B cell (primary cell): ENCODE results near the gene ITGA6. TPM values are rescaled to one million over a fixed set of nuclear protein-coding genes. Genes with fewer than 3 reads are reported as not detected.

Experiments
- ATAC-seq: fragments of 200-7000 bp; cut with Tn5 transposase; one replicate; pipeline ENCODE4 v1.10.0; 2021; ENCODE audit warnings: low read depth, mild to moderate bottlenecking, moderate number of reproducible peaks, moderate library complexity
- CTCF ChIA-PET: fragments of 350-600 bp; sonication (Branson Sonifier 250); formaldehyde crosslinking; loops from one replicate; lab custom pipeline; 2021; ENCODE audit warnings: antibody characterized with exemption, inconsistent platforms; lab: Charles Lee
- POLR2A ChIA-PET: fragments of 350-600 bp; sonication (Branson Sonifier 250); formaldehyde crosslinking; loops from one replicate; lab custom pipeline; 2021; ENCODE audit warnings: antibody characterized with exemption; lab: Charles Lee
- DNase-seq: peaks from one replicate; pipeline ENCODE4 v3.0.0; 2013
- H2AFZ ChIP-seq: 2 replicates; pipeline ENCODE4 v1.6.1; 2012; ENCODE audit warnings: mild to moderate bottlenecking, low read depth, low read length; ENCODE audit not compliant: insufficient read depth, poor library complexity, severe bottlenecking
- H3K27ac ChIP-seq, 2 donors: 1 replicate in 1 of 2; 2 replicates in 1 of 2; pipeline ENCODE4 v1.5.1; 2012 to 2013; ENCODE audit warnings: low read length in 2 of 2, mild to moderate bottlenecking in 2 of 2, moderate library complexity in 1 of 2
- H3K27me3 ChIP-seq, 4 experiments: fragments of 200-600 bp in 1 of 4; sonication (generic) in 1 of 4; replicated peaks in 1 of 4; 1 replicate in 2 of 4; 2 replicates in 2 of 4; pipeline versions ENCODE4 v1.6.1 to v1.7.0; 2013 to 2016; ENCODE audit warnings: low read length in 3 of 4, mild to moderate bottlenecking in 2 of 4, mixed read lengths in 1 of 4, moderate library complexity in 1 of 4; ENCODE audit not compliant: insufficient read depth in 4 of 4, control insufficient read depth in 3 of 4; ENCODE audit errors: control extremely low read depth in 1 of 4
- H3K36me3 ChIP-seq, 2 experiments: replicated peaks in 1 of 2; 1 replicate in 1 of 2; 2 replicates in 1 of 2; pipeline versions ENCODE4 v1.6.1 to v1.7.1; 2013; ENCODE audit warnings: low read length in 1 of 2; ENCODE audit not compliant: insufficient read depth in 2 of 2, control insufficient read depth in 1 of 2; ENCODE audit errors: control extremely low read depth in 1 of 2, extremely low read depth in 1 of 2
- H3K4me1 ChIP-seq, 2 donors: fragments of 200-600 bp in 1 of 2; sonication (generic) in 1 of 2; 1 replicate in 1 of 2; 2 replicates in 1 of 2; pipeline versions ENCODE4 v1.5.1 to v1.6.1; 2013 to 2017; ENCODE audit warnings: low read length in 2 of 2; ENCODE audit not compliant: control insufficient read depth in 2 of 2, insufficient read depth in 2 of 2
- H3K4me2 ChIP-seq: replicated peaks from 2 replicates; pipeline ENCODE3; 2012; ENCODE audit warnings: mild to moderate bottlenecking, low read depth, low read length; ENCODE audit not compliant: poor library complexity, severe bottlenecking
- H3K4me3 ChIP-seq, 5 experiments: fragments of 200-600 bp in 1 of 5; sonication (generic) in 1 of 5; 1 replicate in 3 of 5; 2 replicates in 2 of 5; pipeline versions ENCODE4 v1.5.1 to v1.7.0; 2011 to 2016; ENCODE audit warnings: low read length in 4 of 5, mild to moderate bottlenecking in 4 of 5, low read depth in 2 of 5, control low read depth in 1 of 5, moderate library complexity in 1 of 5; ENCODE audit not compliant: insufficient read depth in 1 of 5; ENCODE audit errors: control extremely low read depth in 1 of 5, extremely low read depth in 1 of 5
- H3K79me2 ChIP-seq: fragments of 200-600 bp; sonication (generic); one replicate; pipeline ENCODE4 v1.6.0; 2016; ENCODE audit warnings: low read length; ENCODE audit not compliant: control insufficient read depth, insufficient read depth
- H3K9ac ChIP-seq: fragments of 200-600 bp; sonication (generic); 2 replicates; pipeline ENCODE4 v1.6.1; 2017; ENCODE audit warnings: mild to moderate bottlenecking, low read length, moderate library complexity
- H3K9me3 ChIP-seq, 3 donors: one replicate each; pipeline versions ENCODE4 v1.6.1 to v1.7.1; 2013; ENCODE audit warnings: low read length in 2 of 3; ENCODE audit not compliant: control insufficient read depth in 2 of 3, insufficient read depth in 1 of 3; ENCODE audit errors: control extremely low read depth in 1 of 3
- H4K20me1 ChIP-seq: 2 replicates; pipeline ENCODE4 v1.6.0; 2012; ENCODE audit warnings: mild to moderate bottlenecking, low read length; ENCODE audit not compliant: insufficient read depth, control insufficient read depth, poor library complexity, severe bottlenecking
- H3K27ac Mint-ChIP-seq: one replicate; pipeline ENCODE4 v1.8.0; 2021; ENCODE audit warnings: mixed read lengths
- H3K27me3 Mint-ChIP-seq: one replicate; pipeline ENCODE4 v1.8.0; 2021; ENCODE audit warnings: mixed read lengths
- H3K4me1 Mint-ChIP-seq: one replicate; pipeline ENCODE4 v1.8.0; 2021; ENCODE audit warnings: mixed read lengths
- H3K4me3 Mint-ChIP-seq: one replicate; pipeline ENCODE4 v1.8.0; 2021; ENCODE audit warnings: mixed read lengths
- H3K9me3 Mint-ChIP-seq: one replicate; pipeline ENCODE4 v1.8.0; 2022; ENCODE audit warnings: mixed read lengths; ENCODE audit not compliant: insufficient read depth
- EZH2 ChIP-seq: IDR thresholded peaks from 2 replicates; pipeline ENCODE4 v1.6.1; 2012; ENCODE audit warnings: borderline replicate concordance, low read depth, mild to moderate bottlenecking, moderate library complexity, low read length; ENCODE audit not compliant: insufficient read depth, poor library complexity, severe bottlenecking
- WGBS: methylation state at CpG from one replicate; pipeline ENCODE4 v1.1.5; 2013; ENCODE audit warnings: missing lambda C conversion rate; ENCODE audit not compliant: insufficient coverage; 5-methylcytosine and 5-hydroxymethylcytosine counted together
- intact Hi-C: fragments of 100-400 bp; cut with micrococcal nuclease; formaldehyde crosslinking; loops from one replicate; pipeline ENCODE4 v1.10.0; 2022
- polyA plus RNA-seq: library from polyadenylated mRNA; depleted of rRNA; stranded (reverse); fragments of >200 nt; gene quantifications from 2 replicates; pipeline ENCODE4 v1.2.3, GENCODE V29; 2012
- total RNA-seq, 2 donors: library from RNA; stranded (reverse); fragments of 120-200 nt in 1 of 2; gene quantifications; 1 replicate in 1 of 2; 2 replicates in 1 of 2; pipeline versions ENCODE4 v1.2.3 to v1.2.4, GENCODE V29; 2013 to 2022
- TF ChIP-seq, protein P1 (sequence below): fragments of 200-600 bp; IDR thresholded peaks from one replicate; pipeline ENCODE4 v1.8.0; 2022; ENCODE audit warnings: antibody characterized with exemption, mild to moderate bottlenecking

Gene ITGA6
- total and polyA plus RNA-seq, 2 donors (not counting 1 experiment from before 2014, with no cell fraction given), result 0.17 to 0.98 TPM

DNA sequence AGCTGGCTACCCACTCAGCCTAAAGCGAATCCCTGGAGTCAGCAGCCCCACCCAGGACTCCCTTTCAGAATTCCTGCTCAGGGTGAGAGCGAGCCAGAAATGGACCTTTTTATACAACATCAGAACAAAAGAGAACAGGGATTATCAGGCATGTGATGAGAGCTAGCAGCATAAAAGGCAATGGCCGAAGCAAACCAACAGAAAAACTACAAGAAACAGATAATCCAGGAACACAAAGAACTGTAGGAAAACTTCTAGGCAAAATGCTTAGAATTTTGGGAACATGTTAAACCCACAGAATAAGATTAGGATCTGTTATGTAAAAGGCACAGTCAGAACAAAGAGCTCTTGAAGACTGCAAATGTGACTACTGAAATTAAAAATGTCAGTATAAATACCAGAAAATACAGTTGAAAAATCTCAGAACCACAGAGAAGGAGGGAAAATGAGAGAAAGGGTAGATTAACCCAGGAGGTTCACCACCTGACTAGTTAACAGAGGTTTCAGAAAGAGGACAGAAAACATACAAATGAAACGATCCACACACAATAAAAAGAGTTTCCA, 31.3 kb downstream of the ITGA6 start:
- H3K27me3 ChIP-seq, result peaks cover 0 to 4% (median 0%) of the 10 kb centered on the region in 4 experiments
- H3K4me3 ChIP-seq, result no peak overlapping the region
- CTCF ChIA-PET, result interaction anchor here (0.7 kb wide), 1 partner anchor 431 kb away, joined by 5 read pairs; no protein-coding TSS in a partner anchor
- no peak overlapping the region for H3K27ac ChIP-seq
- H2AFZ ChIP-seq, result no peak overlapping the region
- Mint-ChIP-seq H3K4me1 (peaks cover 36% of the 10 kb centered on the region), H3K27me3 (peaks cover 7% of the 10 kb centered on the region), H3K4me3 (no peak overlapping the region), H3K9me3 (no peaks in the 10 kb centered on the region), H3K27ac (no peak overlapping the region)
- TF ChIP-seq EZH2, result no peak
- TF ChIP-seq, protein P1, sequence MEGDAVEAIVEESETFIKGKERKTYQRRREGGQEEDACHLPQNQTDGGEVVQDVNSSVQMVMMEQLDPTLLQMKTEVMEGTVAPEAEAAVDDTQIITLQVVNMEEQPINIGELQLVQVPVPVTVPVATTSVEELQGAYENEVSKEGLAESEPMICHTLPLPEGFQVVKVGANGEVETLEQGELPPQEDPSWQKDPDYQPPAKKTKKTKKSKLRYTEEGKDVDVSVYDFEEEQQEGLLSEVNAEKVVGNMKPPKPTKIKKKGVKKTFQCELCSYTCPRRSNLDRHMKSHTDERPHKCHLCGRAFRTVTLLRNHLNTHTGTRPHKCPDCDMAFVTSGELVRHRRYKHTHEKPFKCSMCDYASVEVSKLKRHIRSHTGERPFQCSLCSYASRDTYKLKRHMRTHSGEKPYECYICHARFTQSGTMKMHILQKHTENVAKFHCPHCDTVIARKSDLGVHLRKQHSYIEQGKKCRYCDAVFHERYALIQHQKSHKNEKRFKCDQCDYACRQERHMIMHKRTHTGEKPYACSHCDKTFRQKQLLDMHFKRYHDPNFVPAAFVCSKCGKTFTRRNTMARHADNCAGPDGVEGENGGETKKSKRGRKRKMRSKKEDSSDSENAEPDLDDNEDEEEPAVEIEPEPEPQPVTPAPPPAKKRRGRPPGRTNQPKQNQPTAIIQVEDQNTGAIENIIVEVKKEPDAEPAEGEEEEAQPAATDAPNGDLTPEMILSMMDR, result no peak
- no peaks in the 10 kb centered on the region for H3K36me3 ChIP-seq
- H4K20me1 ChIP-seq, result no peaks in the 10 kb centered on the region
- intact Hi-C loops, result no loop called here
- no peak overlapping the region for H3K9ac ChIP-seq
- H3K79me2 ChIP-seq, result no peaks in the 10 kb centered on the region
- no peak for DNase-seq
- POLR2A ChIA-PET, result no interaction called here
- H3K4me2 ChIP-seq, result no peak overlapping the region
- H3K4me1 ChIP-seq, result peaks cover 22 to 25% of the 10 kb centered on the region in 2 donors
- H3K9me3 ChIP-seq, result no peaks in the 10 kb centered on the region
- ATAC-seq, result no peak
- WGBS, result no CpG with 5 or more reads among the region's 4 CpGs

DNA sequence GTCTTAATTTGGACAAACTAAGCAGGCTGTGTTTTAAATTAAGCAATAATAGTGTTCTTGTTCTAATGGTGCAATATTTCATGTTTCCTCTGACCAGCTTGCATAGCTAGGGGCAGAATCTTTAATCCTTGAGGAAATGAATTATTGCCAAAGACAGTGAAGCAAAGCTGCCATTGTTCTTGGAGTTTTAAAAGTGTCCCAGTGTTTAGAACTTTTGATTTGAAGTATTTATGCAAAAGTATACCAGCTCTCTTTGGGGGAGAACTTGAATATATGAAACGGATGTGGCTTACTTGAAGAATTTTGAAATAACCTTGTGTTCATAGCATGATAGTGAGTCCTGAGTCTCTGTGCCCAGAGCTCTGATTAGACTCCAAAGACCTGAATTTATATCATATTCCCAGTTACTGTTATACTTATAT, 33.4 kb downstream of the ITGA6 start:
- Histone ChIP-seq H3K4me3 (no peak overlapping the region), H3K9ac (no peak overlapping the region), H3K9me3 (no peaks in the 10 kb centered on the region), H4K20me1 (no peaks in the 10 kb centered on the region), H3K4me2 (no peak overlapping the region), H3K79me2 (no peaks in the 10 kb centered on the region), H3K27me3 (no peaks in the 10 kb centered on the region), H3K4me1 (peaks cover 39 to 43% of the 10 kb centered on the region in 2 donors), H3K27ac (no peak overlapping the region), H3K36me3 (no peaks in the 10 kb centered on the region), H2AFZ (no peak overlapping the region)
- Mint-ChIP-seq H3K4me1 (peaks cover 55% of the 10 kb centered on the region), H3K27me3 (peaks cover 2% of the 10 kb centered on the region), H3K9me3 (no peaks in the 10 kb centered on the region), H3K27ac (no peak overlapping the region), H3K4me3 (no peak overlapping the region)
- WGBS, result no CpG with 5 or more reads among the region's 1 CpG
- POLR2A ChIA-PET, result no interaction called here
- no peak for ATAC-seq
- DNase-seq, result no peak
- intact Hi-C loops, result loop anchor here (5.0 to 10.0 kb wide), 3 partner anchors 33 to 1486 kb away; partner anchors contain the start of genes DYNC1I2 and ITGA6
- TF ChIP-seq, protein P1, result no peak
- no peak for TF ChIP-seq EZH2
- CTCF ChIA-PET, result interaction anchor here (0.5 to 2.8 kb wide), 19 partner anchors 8 to 887 kb away, joined by 3 to 33 read pairs (median 7); partner anchors contain the start of gene ITGA6
